Fibroblast of skin of scalp (primary cell): Measurements from ENCODE around the gene ENAH.
"Not testable (repeated sequence)": the region's sequence is repeated elsewhere in the genome, so short reads cannot be mapped to it uniquely, and the experiment has no call there.

Source experiments
- DNase-seq: peaks from one replicate; pipeline ENCODE4 v3.0.0-alpha.2; 2013

ENAH gene

DNA sequence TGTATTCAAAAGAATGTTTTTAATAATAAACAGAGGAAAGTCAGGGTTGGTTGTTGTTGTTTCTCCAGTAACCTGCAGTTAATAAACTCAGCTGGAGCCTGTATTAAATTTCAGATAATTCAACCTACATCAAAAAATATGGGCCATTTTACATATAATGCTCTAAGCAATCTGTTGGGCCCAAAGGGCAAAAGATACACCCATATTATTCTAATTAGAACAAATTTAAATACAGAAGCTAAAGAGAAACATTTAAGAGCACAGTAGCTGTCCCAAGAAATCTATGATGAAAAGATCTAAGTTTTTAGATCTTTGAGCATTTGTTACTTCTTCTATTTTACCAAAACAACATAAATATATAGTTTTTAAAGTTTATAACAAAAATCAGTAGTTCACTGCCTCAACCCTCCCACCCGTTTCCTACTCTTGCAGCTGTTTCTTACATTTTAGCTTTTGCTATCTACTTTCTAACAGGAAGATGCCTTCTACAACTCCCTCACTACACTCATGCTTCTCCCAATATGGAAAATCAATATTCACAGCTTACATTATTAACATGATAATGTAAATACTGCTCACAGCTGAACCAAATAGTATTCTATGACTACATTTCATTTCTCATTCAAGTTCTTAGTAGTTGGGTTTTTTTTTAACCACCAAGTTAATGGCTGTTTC is 130.2 kb downstream of the ENAH start:
- no peak for DNase-seq

DNA sequence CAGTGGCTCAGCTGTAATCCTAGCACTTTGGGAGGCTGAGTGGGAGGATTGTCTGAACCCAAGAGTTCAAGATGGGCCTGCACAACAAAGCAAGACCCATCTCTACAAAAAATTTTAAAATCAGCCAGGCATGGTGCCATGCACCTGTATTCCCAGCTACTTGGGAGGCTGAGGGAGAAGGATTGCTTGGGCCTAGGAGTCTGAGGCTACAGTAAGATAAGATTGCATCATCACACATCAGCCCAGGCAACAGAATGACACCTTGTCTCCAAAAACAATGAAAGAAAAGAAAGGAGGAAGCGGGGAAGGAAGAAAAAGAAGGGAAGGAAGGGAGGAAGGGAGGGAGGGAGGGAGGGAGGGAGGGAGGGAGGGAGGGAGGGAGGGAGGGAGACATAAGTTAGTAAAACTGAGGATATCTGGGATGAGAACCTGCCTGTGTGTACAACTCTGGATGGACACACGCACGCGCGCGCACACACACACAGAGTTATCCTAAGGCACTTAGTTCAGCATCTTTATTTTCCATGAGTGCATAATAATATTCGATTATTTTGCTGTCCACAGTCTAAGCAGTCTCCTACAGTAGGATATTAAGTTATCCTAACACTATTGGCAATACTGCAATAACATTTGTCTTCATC is 132.2 kb downstream of the ENAH start:
- no peak for DNase-seq

DNA sequence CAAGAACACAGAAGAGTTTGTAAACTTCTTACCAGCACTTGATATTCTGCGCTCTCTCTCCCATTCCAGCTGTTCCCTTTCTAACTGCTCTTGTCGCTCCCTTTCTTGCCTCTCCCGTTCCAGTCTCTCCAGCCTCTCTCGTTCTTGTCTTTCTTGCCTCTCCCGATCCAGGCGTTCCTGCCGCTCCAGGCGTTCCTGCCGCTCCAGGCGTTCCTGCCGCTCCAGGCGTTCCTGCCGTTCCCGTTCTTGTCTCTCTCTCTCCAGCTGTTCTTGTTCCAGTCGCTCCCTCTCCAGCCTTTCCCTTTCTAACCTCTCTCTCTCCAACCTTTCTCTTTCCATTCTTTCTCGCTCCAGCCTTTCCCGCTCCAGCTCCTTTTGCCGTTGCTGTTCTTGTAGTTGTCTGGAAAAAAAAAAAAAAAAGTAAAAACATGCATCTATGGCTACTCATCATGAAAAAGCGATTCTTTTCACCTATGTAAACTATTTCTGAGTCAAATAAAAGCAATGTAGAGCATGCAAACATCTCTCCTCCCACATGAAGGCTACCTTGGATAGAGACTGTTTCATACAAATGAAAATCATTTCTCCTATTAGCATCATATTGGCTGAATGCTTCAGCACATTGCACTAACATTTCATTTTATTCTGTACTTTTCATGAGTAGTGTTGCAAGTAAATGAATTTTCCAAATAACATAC is 133.6 kb downstream of the ENAH start:
- no peak for DNase-seq

DNA sequence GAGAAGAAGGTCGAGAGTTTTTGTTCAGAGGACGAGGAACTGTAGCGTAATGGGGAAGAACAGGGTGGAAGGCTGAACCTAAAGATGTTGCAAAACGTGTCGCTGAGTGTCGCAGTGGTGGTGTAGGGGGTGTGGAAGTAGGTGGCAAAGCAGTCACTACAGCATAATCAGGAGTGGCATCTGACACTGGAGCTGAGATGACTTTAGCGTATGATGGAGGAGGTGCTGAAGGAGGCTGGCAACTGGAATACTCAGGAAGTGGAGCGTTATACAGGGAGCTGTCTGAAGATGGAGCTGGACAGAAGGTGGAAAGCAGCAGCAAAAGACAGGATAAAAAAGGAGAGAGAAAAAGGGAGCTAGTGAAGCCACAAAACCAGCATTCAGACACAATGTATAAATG is 135.2 kb downstream of the ENAH start:
- DNase-seq, result no peak

DNA sequence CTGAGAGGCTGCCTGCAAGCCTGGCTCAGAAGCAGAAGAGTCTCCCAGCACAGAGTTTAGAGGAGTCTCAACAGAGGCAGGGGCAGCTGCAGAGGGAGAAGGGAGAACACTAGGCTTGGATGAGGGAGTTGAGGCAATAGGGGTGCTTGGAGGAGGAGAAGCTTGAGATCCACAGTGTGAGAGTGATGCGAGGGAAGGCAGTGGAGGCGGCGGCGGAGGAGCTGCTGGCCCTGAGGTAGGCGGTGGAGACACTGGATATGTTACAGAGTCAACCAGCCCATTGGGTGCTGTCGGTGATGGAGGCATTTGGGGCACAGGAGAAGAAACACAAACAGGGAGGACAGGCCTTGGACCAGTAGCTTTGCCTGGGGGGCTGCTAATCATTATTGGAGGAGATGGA is 135.7 kb downstream of the ENAH start:
- no peak for DNase-seq

DNA sequence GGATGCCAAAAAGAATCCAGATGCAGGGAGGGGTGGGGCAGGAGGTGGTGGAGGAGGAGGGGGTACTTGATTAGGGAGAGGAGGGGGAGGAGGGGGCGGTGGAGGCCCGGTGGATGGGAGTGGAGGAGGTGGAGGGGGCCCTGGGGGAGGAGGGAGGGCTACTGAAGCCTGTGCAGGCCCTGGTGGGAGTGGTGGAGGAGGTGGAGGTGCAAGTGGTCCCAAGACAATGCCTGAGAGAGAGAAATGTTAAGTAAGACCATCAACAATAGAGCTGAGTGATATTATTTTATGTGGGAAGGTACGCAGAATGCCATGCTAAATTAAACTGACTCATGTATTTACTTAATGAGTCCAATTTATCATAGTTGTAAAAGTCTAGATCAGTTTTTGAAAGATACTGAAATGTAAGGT is 138.2 kb downstream of the ENAH start:
- DNase-seq, result no peak

DNA sequence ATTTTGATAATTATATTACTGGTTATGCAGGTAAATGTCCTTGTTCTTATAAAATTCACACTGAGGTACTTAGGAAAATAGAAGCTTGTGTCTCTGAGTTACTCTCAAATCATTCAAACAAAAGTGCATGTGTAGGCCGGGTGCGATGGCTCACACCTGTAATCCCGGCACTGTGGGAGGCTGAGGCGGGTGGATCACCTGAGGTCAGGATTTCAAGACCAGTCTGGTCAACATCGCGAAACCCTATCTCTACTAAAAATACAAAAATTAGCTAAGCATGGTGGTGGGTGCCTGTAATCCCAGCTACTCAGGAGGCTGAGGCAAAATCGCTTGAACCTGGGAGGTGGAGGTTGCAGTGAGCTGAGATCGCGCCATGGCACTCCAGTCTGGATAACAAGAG is 139.3 kb downstream of the ENAH start:
- not testable (repeated sequence) for DNase-seq

DNA sequence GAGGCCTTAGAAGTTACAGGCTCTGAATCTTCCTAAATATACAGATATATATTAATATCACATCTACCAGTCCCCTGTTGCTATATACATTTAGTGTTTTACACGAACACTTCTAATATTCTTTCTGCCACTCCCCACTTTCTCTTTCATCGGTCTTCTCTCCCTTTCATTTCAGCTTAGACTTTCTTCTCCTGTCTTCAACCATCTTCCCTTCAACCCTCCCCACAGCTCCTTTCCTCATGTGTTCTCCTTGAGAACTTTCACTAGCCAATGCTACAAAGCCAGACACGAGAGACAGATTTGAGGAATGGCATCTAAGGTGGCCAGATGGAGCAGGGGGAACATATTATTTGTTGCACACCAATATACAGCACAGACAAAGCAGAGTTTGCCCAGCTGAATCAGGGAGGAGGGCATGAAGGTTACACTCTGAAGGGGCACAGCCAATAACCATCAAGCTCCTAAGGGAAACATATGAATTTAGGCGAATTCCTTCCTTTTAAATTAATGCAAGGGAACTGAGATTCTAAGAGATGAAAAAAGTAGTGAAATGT is 141.0 kb downstream of the ENAH start:
- DNase-seq, result no peak

DNA sequence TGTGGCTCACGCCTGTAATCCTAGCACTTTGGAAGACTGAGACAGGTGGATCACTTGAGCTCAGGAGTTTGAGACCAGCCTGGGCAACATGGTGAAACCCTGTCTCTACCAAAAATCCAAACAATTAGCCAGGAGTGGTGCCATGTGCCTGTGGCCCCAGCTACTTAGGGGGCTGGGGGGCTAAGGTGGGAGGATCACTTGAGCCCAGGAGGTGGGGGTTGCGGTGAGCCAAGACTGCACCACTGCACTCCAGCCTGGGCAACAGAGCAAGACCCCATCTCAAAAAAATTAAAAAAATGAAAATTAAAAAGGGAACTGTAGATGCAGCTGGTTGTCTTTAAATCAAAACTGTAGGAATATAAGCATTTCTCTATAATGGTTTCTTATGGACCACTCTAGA is 142.2 kb downstream of the ENAH start:
- DNase-seq, result not testable (repeated sequence)

DNA sequence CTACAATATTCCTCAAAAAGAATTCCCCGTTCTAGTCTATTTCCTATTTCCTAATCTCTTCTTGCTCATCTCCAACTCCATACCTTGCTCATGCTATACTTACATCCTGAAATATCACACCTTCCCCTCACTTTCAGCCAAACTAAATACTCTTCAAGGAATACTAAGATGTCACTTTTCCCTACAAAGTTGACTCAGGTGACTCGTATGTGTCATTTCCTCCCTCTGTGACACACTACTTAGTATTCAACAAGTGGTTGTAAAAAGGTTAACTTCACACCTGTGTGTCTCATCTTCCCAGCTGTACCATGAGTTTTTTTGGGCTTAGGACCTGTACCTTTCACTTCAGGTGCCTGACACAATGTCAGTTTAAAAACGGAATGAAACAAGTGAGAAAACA is 143.2 kb downstream of the ENAH start:
- DNase-seq, result no peak

DNA sequence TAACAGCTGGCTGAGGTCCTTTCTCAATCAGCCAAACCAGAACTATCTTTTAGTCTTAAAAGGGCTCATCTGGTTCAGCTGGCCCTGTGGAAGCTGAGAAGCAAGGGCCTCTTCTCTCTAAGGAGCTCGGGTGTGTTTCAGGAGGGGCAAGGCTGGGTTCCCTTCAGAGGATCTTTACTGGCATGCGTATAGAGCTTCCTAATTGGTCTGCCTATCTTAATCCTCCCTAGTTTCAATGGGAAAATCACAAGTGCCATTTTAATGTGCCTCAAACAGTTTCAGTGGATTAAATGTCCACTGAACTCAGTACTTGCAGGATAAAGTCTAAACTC is 143.6 kb downstream of the ENAH start:
- DNase-seq, result no peak

DNA sequence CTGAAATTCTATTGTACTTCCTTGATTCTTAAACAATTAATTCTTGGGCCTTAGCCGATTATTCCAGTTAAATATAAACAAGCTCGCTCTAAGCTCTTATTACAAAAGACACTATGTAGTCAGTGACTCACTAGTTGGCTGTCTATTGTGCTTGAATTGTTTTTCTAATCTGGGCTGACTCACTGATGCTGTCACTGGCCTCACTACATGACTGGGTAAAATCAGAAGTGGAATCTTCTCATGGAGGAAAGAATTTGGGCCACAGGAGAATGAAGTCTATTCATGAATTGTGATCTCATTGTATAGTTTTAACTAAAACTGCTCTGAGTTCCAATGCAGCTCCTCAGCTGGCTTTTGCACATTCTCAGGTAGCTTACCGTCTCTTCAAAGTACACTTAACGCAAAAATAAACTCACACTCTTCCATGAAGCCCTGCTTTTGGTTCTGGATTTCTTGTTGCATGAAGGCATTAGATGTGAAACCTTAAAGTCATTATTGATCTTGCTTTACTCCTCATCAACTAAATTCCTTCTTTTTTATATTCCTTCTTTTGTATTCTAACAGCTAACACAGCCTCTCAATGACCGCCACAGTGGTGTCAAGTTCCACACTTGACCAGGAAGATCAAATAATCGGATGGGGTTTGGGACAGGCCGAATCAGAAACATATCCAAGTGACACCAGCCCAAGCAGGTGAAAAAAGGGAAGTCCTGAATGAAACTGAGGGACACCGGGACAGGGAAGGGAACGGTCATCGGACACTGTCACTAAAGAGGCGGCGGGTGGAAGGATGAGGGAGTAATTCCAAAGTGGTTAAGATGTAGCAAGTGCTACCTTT is 144.2 kb downstream of the ENAH start:
- DNase-seq, result peak; percentile 96

DNA sequence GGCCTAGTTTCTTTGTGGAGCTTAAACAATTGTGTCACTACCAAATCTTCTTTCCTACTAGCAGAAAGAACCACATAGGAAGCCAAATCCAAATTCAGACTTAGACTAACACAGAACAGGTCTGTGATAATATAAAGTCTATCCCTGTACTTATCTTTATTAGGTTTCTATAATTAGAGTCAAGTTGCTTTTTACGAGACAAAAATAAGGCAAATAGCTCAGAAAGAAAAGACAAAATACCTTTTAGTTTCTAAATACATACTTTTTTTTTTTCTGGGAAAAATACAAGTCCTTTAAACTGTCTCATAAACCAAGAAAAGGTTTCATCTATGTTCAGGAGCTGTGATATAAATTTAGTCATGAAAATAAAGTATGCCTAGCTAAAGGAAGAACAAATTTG is 146.2 kb downstream of the ENAH start:
- no peak for DNase-seq

DNA sequence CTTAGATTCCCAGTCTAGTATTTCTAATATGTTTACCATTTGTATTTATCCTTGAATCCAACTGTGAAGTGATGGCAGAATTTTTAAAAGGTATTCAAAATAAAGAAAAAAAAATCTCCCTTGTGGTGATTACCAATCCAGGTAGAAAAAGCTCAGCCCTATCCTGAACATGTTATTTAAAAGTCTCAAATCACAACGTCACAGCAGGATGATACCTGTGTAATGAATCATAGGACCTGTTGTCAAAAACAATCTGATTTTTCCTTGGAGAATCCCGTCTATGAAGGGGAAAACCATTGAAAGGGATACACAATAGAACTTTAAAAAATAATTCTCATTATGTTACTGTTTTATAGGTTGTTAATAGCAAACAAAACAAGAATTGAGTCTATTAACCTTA is 148.1 kb downstream of the ENAH start:
- DNase-seq, result no peak

DNA sequence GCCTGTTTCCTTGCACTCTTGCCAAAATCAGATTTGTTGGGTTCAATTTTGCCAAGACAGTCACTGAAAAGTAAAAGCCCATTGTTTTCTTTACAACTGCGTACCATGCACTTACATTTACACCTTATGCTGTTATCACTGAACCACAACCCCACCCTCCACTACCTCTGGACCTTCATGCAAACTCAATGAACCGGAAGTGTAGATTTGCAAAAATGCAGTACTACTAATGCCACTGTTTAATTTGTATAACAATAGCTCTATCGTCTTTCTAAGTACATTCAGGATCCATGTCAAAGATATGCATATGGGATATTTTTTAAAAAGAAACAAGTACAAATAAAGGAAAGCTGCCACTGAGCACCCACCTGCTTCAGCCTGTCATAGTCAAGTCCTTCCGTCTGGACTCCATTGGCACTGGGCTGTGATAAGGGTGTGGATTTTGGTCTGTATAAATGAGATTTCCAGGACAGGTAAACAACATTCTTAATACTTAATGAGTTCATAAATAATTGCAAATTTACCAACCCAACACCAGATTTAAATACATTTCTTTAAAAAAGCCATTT is 152.2 kb downstream of the ENAH start:
- no peak for DNase-seq

DNA sequence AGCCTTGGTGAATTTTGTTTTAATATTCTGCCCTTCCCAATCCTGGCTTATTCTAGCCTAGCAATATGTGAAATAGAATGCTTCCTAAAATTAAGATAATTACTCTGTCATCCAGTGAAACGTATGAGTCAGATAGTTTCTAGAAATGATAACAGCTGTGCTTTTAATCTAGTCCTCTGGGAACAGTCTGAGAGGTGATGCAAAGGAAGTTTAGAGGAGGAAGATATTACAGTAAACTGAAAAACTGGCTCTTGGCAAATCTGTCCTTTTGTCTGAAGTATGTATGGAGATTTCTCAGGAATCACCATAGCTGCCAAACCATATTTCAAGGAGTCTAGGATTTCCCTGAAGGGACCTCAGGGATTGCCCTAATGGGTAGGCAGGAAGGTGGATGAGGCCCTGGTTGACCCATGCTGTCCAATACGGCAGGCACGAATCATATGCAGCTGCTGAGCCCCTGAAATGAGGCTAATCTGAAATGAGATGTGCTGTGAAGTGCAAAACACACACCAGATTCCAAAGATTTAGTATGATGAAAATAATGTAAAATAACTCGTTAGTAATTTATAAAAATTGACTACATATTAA is 154.3 kb downstream of the ENAH start:
- peak; percentile 31 for DNase-seq

DNA sequence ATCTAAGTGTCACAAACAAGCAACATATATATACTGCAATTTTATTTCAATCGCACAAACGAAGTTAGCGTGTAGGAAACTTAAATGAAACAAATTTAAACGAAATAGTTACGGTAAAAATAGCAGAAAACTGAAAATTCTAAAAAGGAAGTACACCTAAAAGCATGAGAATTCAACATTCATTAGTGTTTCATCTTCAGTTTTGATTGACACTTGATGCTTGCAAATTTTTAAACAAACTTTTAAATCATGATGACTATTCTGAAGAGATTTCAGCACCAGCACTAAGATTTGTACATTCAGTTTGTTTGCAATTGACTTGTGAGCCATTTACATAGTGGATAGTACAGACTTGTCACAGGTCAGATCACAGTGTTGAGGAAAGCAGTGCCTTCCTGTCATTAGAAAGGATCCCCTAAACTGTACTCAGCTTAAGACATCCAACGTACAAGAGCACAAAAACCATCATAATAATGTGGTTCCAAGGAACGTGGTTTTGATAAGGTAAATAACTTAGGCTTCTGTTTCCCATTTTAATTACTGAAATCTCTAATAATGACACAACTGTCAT is 158.0 kb downstream of the ENAH start:
- DNase-seq, result no peak

DNA sequence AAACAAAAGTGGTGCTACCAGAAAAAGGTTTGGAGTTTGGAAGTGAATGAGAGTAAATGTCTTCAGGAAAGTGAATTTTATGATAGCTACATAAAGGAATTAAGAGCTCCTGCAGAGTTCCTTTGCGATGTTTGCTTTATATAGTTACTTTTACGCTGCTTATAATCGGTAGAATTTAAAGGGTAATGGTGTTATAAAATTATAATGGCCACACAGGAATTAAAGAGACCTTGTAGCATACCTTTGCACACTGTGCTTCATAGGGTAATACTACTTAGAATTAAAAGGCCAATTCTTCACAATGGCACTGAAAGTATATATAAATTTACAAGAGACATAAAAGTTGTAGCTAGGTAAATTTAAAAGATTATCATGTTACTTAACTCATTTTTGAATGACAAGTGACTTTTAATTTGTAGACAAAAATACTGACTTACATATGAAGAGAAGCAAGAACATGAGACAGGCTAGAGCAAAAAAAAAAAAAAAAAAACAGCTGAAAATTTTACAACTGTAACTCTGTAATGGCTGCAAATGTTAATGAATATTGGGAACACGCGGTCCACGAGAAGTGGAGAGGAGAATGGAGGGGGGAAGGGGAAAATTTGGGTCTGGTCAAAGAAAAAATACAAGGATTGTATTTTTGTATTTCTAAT is 159.2 kb downstream of the ENAH start:
- DNase-seq, result no peak

DNA sequence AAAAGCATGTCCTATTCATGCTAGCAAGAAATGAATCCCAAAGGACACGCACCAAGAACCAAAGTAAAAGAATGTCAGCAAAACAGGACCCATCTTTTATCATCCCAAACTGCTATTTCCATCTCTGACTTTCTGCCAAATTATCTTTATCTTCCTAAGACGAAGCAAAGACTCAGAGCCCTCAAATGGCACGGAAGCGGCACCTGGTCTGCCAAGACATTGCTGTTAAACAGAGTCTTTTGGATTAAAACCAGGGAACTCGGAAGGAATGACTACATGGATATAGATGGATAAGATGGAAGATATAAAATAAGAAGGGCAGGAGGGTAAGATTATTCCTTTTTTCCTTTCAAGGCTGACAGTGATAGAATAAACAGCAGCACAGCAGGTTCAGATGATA is 164.2 kb downstream of the ENAH start:
- DNase-seq, result no peak

DNA sequence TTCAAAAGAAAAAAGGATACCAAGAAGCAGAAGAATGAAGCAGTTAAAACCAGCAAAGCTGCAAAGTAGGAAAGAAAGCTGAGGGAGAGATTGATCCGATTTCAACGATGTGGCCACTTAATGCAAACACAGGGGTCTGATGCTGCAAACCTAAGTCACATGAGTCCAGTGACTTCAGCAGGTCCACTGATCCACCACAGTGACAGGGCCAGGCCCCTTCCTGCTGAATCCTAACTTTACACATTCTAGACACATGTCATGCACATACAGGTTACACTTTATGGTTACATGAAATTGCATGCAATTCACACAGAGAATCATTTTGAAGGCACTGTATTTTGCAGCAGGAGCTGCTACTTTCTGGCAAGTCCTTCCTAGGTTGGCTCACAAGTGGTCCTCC is 166.1 kb downstream of the ENAH start:
- no peak for DNase-seq

DNA sequence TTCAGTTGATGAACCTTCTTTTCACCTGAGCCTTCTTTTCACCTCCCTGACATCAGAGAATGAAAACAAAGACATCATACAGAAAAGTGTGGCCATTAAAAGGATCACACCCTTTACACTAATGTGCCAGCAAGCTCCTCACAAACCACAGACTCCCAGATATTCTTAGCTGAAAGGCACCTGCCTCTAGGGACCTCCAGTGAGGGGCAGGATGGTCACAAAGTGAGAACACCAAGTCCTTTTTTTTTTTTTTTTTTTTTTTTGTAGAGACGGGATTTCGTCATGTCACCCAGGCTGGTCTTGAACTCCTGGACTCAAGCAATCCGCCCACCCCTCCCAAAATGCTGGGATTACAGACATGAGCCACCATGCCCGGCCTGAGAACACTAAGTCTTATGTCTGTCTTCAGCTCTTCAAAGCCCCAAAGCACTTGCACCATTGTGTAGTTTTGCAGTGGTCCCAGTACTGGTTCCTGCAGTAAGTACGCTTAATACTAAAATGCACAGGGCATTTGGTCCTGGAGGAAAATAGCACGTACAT is 166.9 kb downstream of the ENAH start:
- no peak for DNase-seq
